Peyer's patch (tissue), 4 donors: Measurements from ENCODE around the gene BTBD1. TPM values are rescaled to one million over a fixed set of nuclear protein-coding genes. Genes with fewer than 3 reads are reported as not detected.

ENCODE experiments used
- DNase-seq, 3 donors: peaks; one replicate each; pipeline ENCODE4 v3.0.0-alpha.2; 2017 to 2019
- H3K27ac ChIP-seq, 4 donors: fragments of 200-600 bp; sonication (generic); one replicate each; pipeline ENCODE4 v1.5.1; 2016 to 2019
- H3K27me3 ChIP-seq, 2 donors: fragments of 200-600 bp; sonication (generic); one replicate each; pipeline ENCODE4 v1.5.1; 2019
- H3K36me3 ChIP-seq, 3 donors: fragments of 200-600 bp; sonication (generic); one replicate each; pipeline ENCODE4 v1.5.1; 2016 to 2019
- H3K4me1 ChIP-seq, 4 donors: fragments of 200-600 bp; sonication (generic); one replicate each; pipeline ENCODE4 v1.5.1; 2016 to 2019
- H3K4me3 ChIP-seq, 4 donors: fragments of 200-600 bp; sonication (generic); 1 replicate in 3 of 4; 2 replicates in 1 of 4; pipeline ENCODE4 v1.5.1; 2016 to 2019; ENCODE audit warnings: mild to moderate bottlenecking in 1 of 4
- H3K9me3 ChIP-seq, 4 donors: fragments of 200-600 bp; sonication (generic); one replicate each; pipeline ENCODE4 v1.5.1; 2016 to 2019; ENCODE audit warnings: mild to moderate bottlenecking in 1 of 4
- CTCF ChIP-seq, 6 experiments: fragments of 450-650 bp in 4 of 6; fragments of 200-600 bp in 2 of 6; sonication (generic) in 1 of 6; IDR thresholded peaks; one replicate each; pipeline ENCODE4 v1.5.1; 2017 to 2019; ENCODE audit warnings: antibody characterized with exemption in 6 of 6, mild to moderate bottlenecking in 3 of 6, moderate library complexity in 1 of 6
- POLR2A ChIP-seq, 2 donors: fragments of 450-650 bp; IDR thresholded peaks; one replicate each; pipeline ENCODE4 v1.5.1; 2017; ENCODE audit warnings: antibody characterized with exemption in 2 of 2, mild to moderate bottlenecking in 2 of 2, moderate library complexity in 2 of 2
- total RNA-seq, 4 donors: library from RNA; depleted of rRNA; stranded (reverse); fragments of >200 nt; gene quantifications; one replicate each; pipeline ENCODE4 v1.1.0, GENCODE V29; 2016

Gene BTBD1
- total RNA-seq, 4 donors from 2014 or later, result 58.7 to 74.6 (median 68.9) TPM

DNA sequence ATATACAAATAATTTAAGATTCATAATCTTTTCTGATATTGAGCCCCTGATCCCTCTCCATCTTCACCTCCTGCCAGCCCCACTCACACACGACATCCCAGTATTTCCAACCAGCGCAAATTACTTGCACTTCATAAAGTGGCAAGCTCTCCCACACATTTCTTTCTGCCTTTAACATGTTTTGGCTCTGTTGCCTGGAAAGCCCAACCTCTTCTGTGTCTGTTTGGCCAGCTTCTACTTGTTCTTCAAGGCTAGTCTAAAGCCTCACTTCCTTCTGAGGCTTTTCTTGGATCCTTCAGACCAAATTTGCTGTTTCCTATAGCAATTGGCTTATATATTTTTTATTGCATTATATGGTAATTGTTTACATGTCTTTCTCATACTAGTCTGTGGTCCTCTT lies 35.3 kb upstream of the BTBD1 start:
- no peak overlapping the region for H3K27ac ChIP-seq
- DNase-seq, result no peak
- H3K27me3 ChIP-seq, result no peaks in the 10 kb centered on the region
- peaks cover 0 to 6% (median 1%) of the 10 kb centered on the region in 4 donors for H3K4me1 ChIP-seq
- TF ChIP-seq CTCF (IDR thresholded peaks at IDR 0.05) (no peak), POLR2A (IDR thresholded peaks at IDR 0.05) (no peak)
- H3K4me3 ChIP-seq, result no peak overlapping the region
- no peaks in the 10 kb centered on the region for H3K9me3 ChIP-seq
- H3K36me3 ChIP-seq, result no peaks in the 10 kb centered on the region

- TF ChIP-seq CTCF (IDR thresholded peaks at IDR 0.05) (no peak), POLR2A (IDR thresholded peaks at IDR 0.05) (no peak)
- DNase-seq, result no peak
- H3K36me3 ChIP-seq, result no peaks in the 10 kb centered on the region
- no peaks in the 10 kb centered on the region for H3K9me3 ChIP-seq
- no peaks in the 10 kb centered on the region for H3K4me1 ChIP-seq
- H3K27me3 ChIP-seq, result no peaks in the 10 kb centered on the region
- H3K27ac ChIP-seq, result no peak overlapping the region
- H3K4me3 ChIP-seq, result no peak overlapping the region
Observed at GRCh38 chr15:83100097-83100646, 33.1 kb upstream of the BTBD1 start.

DNA sequence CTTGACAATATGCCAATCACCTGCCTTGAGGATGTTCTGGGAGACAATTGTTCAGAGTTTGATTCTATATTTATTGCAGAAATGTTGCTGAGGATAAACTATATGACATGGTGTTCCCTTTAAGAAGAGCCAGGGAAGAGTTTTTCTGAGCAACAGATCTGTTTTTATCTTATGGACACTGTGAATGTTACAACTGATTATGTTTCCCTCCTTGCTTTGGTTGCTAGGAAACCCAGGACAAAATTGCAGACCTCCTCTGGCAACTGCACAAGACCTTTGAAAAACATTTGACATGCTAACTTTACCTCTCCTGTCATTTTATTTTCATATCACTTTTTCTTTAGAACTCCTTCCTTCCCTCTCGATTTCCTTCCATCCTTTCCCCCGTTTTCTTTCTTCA lies 32.2 kb upstream of the BTBD1 start:
- DNase-seq, result no peak
- Histone ChIP-seq H3K9me3 (no peaks in the 10 kb centered on the region), H3K4me3 (no peak overlapping the region), H3K27ac (no peak overlapping the region), H3K27me3 (no peaks in the 10 kb centered on the region), H3K4me1 (no peaks in the 10 kb centered on the region), H3K36me3 (no peaks in the 10 kb centered on the region)
- TF ChIP-seq POLR2A (IDR thresholded peaks at IDR 0.05), result no peak
- no peak for TF ChIP-seq CTCF (IDR thresholded peaks at IDR 0.05)

DNA sequence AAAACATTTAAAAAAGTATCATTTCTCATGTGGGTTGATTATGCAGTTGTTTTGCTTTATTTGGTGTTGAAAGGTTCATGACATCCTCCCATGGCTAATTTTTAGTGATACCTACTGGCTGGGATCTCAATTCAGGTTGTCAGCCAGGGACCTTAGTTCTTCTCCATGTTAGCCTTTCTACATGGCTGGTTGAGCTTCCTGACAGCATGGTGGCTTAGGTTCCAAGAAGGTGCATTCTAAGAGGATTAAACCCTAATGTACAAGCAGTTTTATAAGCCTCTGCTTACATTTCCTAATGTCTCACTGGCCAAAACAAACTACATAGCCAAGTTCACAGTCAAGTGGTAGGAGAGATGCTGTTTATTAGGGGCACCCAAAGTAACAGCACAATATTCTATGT lies 31.0 kb upstream of the BTBD1 start:
- TF ChIP-seq POLR2A (IDR thresholded peaks at IDR 0.05) (no peak), CTCF (IDR thresholded peaks at IDR 0.05) (no peak)
- no peaks in the 10 kb centered on the region for H3K36me3 ChIP-seq
- DNase-seq, result no peak

DNA sequence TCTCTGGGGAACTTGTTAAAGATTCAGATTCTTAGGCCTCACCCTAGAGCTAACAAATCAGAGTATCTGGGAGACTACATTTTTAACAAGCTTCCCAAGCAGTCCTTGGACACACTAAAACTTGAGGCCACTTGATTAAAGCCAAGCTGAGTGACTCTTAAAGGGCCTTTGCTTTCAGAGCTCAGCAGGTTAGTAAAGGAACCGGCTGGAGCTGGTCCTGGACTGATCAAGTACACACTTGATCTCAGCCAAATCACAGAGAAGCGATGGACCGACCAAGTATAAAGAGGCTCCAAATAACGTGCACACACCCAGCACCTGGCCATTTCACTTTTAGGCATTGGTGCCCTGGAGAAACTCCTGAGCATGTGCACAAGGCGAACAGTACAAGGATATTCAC lies 27.5 kb upstream of the BTBD1 start:
- Histone ChIP-seq H3K36me3 (no peaks in the 10 kb centered on the region), H3K4me3 (no peak overlapping the region), H3K9me3 (no peaks in the 10 kb centered on the region), H3K27me3 (no peaks in the 10 kb centered on the region), H3K27ac (no peak overlapping the region), H3K4me1 (no peaks in the 10 kb centered on the region)
- DNase-seq, result no peak
- TF ChIP-seq CTCF (IDR thresholded peaks at IDR 0.05) (no peak), POLR2A (IDR thresholded peaks at IDR 0.05) (no peak)

More for the DNA sequence above, 31.0 kb upstream of the BTBD1 start:
- no peak overlapping the region for H3K4me3 ChIP-seq
- no peaks in the 10 kb centered on the region for H3K9me3 ChIP-seq
- H3K27ac ChIP-seq, result no peak overlapping the region
- H3K27me3 ChIP-seq, result no peaks in the 10 kb centered on the region
- H3K4me1 ChIP-seq, result no peaks in the 10 kb centered on the region
